Measurements from ENCODE around the gene CLEC14A. TPM values are rescaled to one million over a fixed set of nuclear protein-coding genes. Genes with fewer than 3 reads are reported as not detected.

Gene CLEC14A
- total RNA-seq, 1 donor from 2014 or later: 0.34 TPM

DNA sequence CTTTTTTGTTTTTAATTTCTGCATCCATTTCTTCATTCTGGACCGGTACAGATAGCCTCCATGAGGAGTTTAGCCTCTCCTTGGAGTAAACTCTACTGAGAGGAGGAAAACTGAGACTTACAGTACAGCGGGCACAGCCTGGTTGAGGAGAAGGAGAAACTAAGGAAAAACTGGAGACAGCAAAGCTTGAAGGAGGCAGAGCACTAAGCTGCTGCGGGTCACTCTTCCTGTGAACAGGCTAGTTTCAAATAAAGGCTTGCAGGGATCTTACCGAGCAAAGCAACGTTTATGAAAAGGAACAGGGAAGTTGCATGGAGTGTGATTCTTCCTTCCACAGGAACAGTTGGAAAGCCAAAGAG lies 48.5 kb downstream of the CLEC14A start:
- Mint-ChIP-seq H3K4me3 (peak overlapping the region; percentile 88), H3K36me3 (peaks cover 5% of the 10 kb centered on the region), H3K4me1 (ENCODE audit: unreplicated experiment) (peaks cover 10% of the 10 kb centered on the region), H3K27ac (peak overlapping the region; percentile 77), H3K27me3 (peaks cover 80% of the 10 kb centered on the region), H3K9me3 (no peaks in the 10 kb centered on the region)
- TF ChIP-seq, protein P1, sequence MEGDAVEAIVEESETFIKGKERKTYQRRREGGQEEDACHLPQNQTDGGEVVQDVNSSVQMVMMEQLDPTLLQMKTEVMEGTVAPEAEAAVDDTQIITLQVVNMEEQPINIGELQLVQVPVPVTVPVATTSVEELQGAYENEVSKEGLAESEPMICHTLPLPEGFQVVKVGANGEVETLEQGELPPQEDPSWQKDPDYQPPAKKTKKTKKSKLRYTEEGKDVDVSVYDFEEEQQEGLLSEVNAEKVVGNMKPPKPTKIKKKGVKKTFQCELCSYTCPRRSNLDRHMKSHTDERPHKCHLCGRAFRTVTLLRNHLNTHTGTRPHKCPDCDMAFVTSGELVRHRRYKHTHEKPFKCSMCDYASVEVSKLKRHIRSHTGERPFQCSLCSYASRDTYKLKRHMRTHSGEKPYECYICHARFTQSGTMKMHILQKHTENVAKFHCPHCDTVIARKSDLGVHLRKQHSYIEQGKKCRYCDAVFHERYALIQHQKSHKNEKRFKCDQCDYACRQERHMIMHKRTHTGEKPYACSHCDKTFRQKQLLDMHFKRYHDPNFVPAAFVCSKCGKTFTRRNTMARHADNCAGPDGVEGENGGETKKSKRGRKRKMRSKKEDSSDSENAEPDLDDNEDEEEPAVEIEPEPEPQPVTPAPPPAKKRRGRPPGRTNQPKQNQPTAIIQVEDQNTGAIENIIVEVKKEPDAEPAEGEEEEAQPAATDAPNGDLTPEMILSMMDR (conservative IDR thresholded peaks at IDR 0.05): no peak
- no peak for DNase-seq (ENCODE audit: extremely low spot score, unreplicated experiment)

DNA sequence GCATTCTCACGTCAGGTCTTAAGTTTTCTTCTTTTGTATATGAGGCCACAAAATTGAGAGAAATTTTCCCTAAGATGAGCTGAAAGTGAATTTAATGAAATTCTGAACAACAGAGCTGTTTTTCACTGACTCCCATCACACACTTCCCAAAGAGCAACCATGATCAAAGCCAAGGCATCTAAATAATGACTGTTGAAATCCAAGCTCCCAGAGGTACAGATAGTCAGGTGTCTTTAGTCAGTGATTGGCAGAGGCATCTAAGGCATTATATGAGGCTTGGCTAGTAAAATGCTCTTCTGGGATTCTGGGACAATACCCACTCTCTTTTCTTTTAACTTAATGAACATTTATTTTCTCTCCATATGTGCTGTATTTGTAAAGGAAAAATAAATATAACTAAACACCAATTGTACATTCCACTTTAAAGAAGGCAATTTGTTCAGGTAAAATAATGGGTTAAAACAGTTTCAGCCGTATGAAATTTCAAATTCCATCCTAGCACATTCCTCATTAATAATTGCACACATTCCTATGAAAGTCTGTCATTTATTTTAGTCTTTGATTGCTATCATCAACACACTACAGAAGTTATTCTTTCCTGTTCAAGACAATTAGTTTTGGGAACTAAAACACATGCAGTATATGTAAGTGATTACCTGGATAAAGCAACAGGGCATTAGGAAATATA lies 49.1 kb downstream of the CLEC14A start:
- peak overlapping the region; percentile 77 for H3K27ac Mint-ChIP-seq
- H3K4me3 Mint-ChIP-seq: peak overlapping the region; percentile 88
- peaks cover 76% of the 10 kb centered on the region for H3K27me3 Mint-ChIP-seq
- H3K36me3 Mint-ChIP-seq: peaks cover 2% of the 10 kb centered on the region
- peaks cover 10% of the 10 kb centered on the region for H3K4me1 Mint-ChIP-seq (ENCODE audit: unreplicated experiment)
- DNase-seq (ENCODE audit: extremely low spot score, unreplicated experiment): no peak
- no peaks in the 10 kb centered on the region for H3K9me3 Mint-ChIP-seq
- TF ChIP-seq, protein P1 (conservative IDR thresholded peaks at IDR 0.05): no peak

DNA sequence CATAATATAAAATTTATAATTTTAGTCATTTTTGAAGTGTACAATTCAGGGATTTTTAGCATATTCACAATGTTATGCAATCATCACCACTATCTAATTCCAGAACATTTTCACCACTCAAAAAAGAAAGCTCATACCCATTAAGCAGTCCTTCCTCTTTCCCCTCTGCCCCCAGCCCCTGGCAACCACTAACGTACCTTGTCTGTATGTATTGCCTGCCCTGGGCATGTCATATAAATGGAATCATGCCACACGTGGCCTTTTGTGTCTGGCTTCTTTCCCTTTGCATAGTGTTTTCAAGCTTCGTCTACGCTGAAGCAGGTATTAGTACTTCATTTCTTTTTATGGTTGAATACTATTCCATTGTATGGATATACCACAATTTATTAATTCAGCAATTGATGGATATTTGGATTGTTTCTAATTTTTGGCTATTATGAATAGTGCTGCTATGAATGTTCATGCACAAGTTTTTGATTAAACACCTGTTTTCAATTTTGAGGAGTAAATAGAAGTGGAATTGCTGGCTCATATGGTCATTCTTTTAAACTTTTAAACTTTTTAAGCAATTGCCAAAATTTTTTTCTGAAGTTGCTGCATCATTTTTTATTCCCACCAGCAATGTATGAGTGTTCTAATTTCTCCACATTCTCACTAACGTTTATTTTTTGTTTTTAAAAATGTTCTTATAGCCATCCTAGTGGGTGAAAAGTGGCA lies 49.8 kb downstream of the CLEC14A start:
- Mint-ChIP-seq H3K27ac (no peak overlapping the region), H3K27me3 (peaks cover 71% of the 10 kb centered on the region), H3K9me3 (no peaks in the 10 kb centered on the region), H3K36me3 (no peaks in the 10 kb centered on the region), H3K4me3 (no peak overlapping the region), H3K4me1 (ENCODE audit: unreplicated experiment) (peaks cover 10% of the 10 kb centered on the region)
- TF ChIP-seq, protein P1 (conservative IDR thresholded peaks at IDR 0.05): no peak
- DNase-seq (ENCODE audit: extremely low spot score, unreplicated experiment): no peak

DNA sequence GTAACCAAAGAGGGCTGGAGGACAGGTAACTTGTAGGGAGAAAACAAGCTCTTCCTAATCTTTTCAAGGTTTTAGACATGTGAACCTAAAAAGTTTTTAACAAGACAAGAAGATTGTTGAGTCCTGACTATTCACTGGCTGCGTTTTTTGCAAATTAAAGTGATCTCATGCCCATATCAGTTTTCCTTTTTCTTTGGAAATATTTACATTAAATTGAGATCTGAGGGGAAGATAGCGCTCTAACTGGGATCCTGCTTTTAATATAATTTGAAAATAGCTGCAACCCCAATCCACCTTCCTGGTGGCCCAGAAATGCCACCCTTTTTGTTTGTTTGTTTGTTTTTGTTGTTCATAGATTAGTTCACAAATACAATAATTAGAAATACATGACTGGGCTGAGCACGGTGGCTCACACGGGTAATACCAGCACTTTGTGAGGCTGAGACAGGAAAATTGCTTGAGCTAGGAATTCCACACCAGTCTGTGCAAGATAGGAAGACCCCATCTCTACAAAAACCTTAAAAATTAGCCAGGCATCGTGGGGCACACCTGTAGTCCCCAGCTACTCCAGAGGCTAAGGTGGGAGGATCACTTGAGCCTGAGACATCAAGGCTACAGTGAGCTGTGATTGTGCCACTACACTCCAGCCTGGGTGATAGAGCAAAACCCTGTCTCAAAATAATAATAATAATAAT lies 50.6 kb downstream of the CLEC14A start:
- TF ChIP-seq, protein P1 (conservative IDR thresholded peaks at IDR 0.05): no peak
- Mint-ChIP-seq H3K9me3 (no peaks in the 10 kb centered on the region), H3K36me3 (no peaks in the 10 kb centered on the region), H3K27me3 (peaks cover 63% of the 10 kb centered on the region), H3K4me3 (no peak overlapping the region), H3K27ac (no peak overlapping the region), H3K4me1 (ENCODE audit: unreplicated experiment) (peaks cover 6% of the 10 kb centered on the region)
- no peak for DNase-seq (ENCODE audit: extremely low spot score, unreplicated experiment)

DNA sequence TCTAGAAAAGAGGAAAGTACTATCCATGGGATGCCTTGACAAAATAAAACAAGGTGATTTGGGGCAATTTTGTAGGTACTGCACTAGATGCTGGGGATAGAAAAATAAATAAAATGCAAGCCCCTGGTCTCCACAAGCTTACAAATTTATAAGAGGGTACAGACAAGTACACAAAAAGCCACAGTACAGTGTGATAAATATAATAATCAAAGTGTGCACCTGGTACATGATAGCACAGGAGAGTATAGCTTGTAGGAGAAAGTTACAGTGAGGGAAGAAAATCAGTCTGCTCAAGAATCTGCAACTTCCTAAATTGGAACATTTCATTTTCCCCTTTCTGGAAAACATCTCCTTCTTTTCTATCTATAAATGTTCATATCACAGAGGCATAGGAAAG lies 51.2 kb downstream of the CLEC14A start:
- peaks cover 57% of the 10 kb centered on the region for H3K27me3 Mint-ChIP-seq

More for the DNA sequence above, 51.2 kb downstream of the CLEC14A start:
- peaks cover 6% of the 10 kb centered on the region for H3K4me1 Mint-ChIP-seq (ENCODE audit: unreplicated experiment)
- TF ChIP-seq, protein P1 (conservative IDR thresholded peaks at IDR 0.05): no peak
- H3K9me3 Mint-ChIP-seq: no peaks in the 10 kb centered on the region
- no peak overlapping the region for H3K27ac Mint-ChIP-seq
- no peak for DNase-seq (ENCODE audit: extremely low spot score, unreplicated experiment)
- H3K4me3 Mint-ChIP-seq: no peak overlapping the region
- no peaks in the 10 kb centered on the region for H3K36me3 Mint-ChIP-seq

Other genes starting within 250 kb of the CLEC14A start
- gene SSTR1, start 48.2 kb downstream of the CLEC14A start, total RNA-seq (ENCODE audit: low replicate concordance): 11.0 and 31.8 TPM in 2 replicates